CD4-positive, alpha-beta T cell treated with Interleukin-21 for 1 hour (primary cell): ENCODE results near the gene SERPINA5.
"Not testable (repeated sequence)": the region's sequence is repeated elsewhere in the genome, so short reads cannot be mapped to it uniquely, and the experiment has no call there.

Source experiments
- DNase-seq: peaks from one replicate; pipeline ENCODE4 v3.0.0-alpha.2; 2020

The SERPINA5 gene

GRCh38 chr14:94608966-94609365, 27.7 kb downstream of the SERPINA5 start:
- not testable (repeated sequence) for DNase-seq

DNA sequence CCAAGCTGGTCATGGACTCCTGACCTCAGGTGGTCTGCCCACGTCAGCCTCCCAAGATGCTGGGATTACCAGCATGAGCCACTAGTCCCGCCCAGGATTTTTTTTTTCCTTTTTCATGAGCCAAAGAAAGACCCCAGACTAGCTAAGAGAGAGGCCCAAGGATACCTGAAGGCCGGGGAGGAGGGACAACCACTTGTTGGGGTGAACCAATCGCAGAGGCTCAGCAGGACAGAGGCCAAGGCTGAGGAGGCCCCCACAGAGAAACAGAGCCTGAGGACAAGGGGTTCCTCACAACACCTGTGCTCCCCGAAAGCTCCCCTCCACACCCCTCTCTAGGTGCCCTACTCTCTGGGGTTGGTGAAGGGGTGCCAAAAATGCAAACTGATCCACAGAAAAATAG, 30.0 kb downstream of the SERPINA5 start:
- no peak for DNase-seq

GRCh38 chr14:94612174-94612573, 30.9 kb downstream of the SERPINA5 start, which contains the start of gene SERPINA3:
TSS of gene SERPINA3 (plus strand) at chr14:94612391. CDS start at chr14:94614442, 2,051 bp downstream.
- DNase-seq, result no peak

- no peak for DNase-seq
Measured at GRCh38 chr14:94612580-94613554, 31.6 kb downstream of the SERPINA5 start.

- DNase-seq, result no peak
Measured at GRCh38 chr14:94613720-94614644, 32.8 kb downstream of the SERPINA5 start.

GRCh38 chr14:94614802-94615201, 33.6 kb downstream of the SERPINA5 start:
- no peak for DNase-seq

DNA sequence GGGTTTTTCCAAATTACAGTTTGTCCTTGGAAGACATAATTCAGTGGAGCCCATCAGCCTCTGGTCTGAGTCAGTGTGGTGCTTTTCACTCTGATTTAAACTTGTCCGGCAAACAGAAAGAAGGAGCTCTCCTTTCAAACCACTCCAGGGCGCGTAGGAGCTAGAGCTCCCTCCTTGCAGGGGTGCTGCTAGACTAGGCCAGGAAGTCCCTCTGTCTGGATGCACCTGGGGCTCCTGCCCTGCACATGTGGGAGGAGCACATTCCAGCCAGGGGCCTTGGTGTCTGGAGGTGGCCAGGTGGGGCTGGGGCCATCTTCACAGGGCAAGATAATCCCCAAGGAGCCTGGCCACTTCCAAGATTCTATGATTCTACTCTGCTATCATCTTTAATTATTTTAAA, 34.0 kb downstream of the SERPINA5 start:
- DNase-seq, result no peak

GRCh38 chr14:94615823-94616570, 34.8 kb downstream of the SERPINA5 start:
- no peak for DNase-seq

- DNase-seq, result no peak
Measured at GRCh38 chr14:94617366-94617941, 36.2 kb downstream of the SERPINA5 start.

DNA sequence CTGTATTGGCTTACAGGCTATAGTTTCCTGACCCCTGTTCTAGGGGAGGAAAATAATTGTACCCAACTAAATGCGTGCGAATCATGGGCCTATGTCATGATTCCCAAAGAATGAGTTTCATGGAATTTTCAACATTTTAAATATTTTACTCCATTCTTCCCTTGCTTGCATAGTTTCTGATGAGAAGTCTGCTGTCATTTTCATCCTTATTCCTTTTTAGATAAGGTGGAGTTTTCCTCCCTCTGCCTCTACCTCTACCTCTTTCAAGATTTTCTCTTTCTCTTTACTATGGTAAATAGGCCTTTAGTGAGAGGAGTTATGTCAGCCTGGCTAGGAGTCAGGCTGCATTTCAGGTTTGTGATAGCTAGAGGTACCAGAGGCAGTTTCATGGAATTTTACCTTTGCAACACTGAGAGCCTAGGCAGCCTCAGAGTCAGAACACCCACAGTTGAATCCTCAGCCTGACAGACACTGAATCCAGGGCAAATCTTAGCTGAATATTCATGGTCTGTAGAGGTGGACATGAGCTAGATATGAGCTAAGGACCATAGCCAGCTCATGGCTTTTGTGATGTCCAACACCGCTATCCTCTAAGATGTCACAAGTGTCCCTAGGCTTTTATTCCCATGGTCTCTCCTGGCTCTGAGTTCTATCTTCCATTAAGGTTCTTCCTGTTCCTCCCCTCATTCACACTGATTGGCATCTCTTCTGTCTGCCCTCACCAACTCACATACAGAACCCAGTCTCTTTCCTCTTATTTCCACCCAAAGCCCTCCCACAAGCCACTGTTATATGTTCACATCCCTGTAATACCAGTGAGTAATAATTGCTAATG, 37.0 kb downstream of the SERPINA5 start:
- DNase-seq, result no peak

- DNase-seq, result no peak
Measured at GRCh38 chr14:94619297-94619696, 38.1 kb downstream of the SERPINA5 start.

- DNase-seq, result no peak
Measured at GRCh38 chr14:94620597-94620996, 39.4 kb downstream of the SERPINA5 start.

GRCh38 chr14:94621358-94622134, 40.3 kb downstream of the SERPINA5 start:
- DNase-seq, result no peak

DNA sequence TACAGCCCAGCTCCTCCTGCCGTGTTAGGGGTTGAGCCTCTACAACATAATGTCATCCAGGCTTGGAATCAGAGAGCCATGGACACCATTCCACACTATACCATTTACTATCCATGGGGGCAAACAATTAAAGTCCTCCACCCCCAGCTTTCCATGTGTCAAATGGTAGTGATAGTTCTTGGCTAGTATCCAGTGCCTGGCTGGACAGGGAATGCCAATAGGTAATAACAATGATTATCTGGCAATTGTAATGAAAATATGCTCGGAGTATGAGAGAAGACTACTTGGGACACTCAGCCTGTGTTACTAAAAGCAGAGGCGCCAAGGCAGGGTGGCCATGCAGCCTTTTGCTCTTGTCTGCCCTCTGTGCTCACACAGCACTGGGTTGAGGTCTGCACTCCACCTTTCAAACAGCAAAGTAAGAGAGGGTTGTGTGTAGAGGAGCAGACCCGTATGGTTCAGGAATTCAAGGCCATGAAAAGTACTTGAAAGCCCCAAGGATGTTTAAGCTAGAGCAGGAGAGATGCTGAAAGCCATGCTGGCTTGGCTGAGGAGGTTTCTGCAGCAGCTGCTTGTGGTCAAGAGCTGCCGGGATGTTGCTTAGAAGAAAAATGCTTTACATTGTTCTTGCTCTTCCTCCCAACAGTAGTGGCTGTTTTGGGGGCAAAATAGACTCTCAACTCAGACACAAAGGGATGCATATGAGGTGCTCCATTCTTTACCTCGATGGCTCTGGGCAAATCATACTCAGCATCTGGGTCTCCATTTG, 41.6 kb downstream of the SERPINA5 start:
- no peak for DNase-seq

- no peak for DNase-seq
Measured at GRCh38 chr14:94623422-94623809, 42.2 kb downstream of the SERPINA5 start.

DNA sequence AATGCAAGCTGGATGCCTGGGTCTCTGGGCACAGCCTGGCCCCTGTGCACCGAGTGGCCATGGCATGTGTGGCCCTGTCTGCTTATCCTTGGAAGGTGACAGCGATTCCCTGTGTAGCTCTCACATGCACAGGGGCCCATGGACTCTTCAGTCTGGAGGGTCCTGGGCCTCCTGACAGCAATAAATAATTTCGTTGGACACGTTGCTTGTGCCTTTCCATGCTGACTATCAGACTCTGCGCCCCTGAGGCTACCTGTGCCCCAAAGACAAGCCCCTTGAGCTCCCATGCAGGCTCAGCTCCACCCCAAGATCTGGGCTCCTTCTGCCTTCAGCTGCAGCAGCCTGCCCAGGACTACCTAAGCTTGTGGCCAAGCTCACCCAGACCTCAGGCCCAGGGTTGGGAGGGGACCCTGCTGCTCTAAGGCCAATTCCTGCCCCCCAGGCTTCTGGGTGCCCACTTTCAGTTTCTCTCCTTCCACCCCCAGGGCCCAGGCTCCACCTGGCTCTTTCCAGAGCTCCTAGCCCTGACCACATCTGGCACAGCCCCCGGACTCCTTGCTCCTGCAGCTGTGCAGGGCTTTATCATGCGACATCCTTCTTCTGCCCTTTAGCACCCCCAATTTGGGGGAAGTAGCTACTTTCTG, 42.8 kb downstream of the SERPINA5 start:
- no peak for DNase-seq

- DNase-seq, result no peak
Measured at GRCh38 chr14:94624537-94625352, 43.5 kb downstream of the SERPINA5 start.

DNA sequence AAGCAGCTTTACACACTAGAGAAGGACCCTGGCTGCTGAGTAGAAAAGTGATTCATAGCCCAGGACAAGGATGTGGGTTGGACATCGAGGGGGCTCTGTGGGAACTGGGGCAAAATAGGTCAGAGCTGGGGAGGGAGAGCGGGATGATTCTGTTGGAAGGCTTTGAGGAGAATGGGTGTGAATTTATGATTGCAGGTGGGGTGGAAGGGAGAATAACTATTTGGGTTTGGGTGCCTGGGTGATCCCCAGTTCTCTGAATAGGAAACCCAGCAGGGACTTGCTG, 44.1 kb downstream of the SERPINA5 start:
- DNase-seq, result no peak

DNA sequence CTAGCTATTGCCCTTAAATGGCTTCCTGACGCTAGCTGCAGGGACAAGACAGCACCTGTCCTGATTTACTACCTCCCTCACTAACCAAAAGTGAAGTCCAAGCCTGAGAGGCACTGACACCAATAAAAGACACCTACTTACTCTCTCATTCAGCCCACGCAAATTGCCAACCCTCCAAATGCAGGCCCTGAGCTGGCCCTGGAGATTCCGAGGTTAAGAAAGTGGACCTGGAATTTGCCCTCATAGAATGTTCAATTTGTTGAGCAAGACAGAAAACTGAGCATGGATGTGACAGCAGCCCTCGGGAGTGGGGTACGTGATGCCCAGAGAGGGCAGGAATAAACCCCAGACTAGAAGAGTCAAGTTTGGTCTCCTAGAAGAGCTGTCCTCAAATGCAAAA, 47.4 kb downstream of the SERPINA5 start:
- no peak for DNase-seq
